Activated naive CD4-positive, alpha-beta T cell treated with anti-CD3 and anti-CD28 coated beads, Interleukin-2, amount 50 U/mL, for 16 hours (primary cell): ENCODE data around the gene PTGDR2.
A peak's percentile ranks its signal among the peaks of the same experiment; 100 is the strongest.
"Not testable (repeated sequence)": the region's sequence is repeated elsewhere in the genome, so short reads cannot be mapped to it uniquely, and the experiment has no call there.

Source experiments
- DNase-seq: peaks from one replicate; pipeline ENCODE4 v3.0.0-alpha.2; 2020

Gene PTGDR2

GRCh38 chr11:60841797-60842667 lies 13.7 kb downstream of the PTGDR2 start, which contains the start of gene CCDC86:
TSS of gene CCDC86 (plus strand) at chr11:60842113. CDS start at chr11:60842125, 12 bp downstream.
- peak; percentile 98 for DNase-seq

GRCh38 chr11:60840470-60841430 lies 15.0 kb downstream of the PTGDR2 start:
- no peak for DNase-seq

- DNase-seq: no peak
These were observed 17.6 kb downstream of the PTGDR2 start for GRCh38 chr11:60838132-60838531.

GRCh38 chr11:60836866-60837515 lies 18.8 kb downstream of the PTGDR2 start:
- no peak for DNase-seq

GRCh38 chr11:60835534-60835846 lies 20.3 kb downstream of the PTGDR2 start:
- no peak for DNase-seq

- DNase-seq: no peak
These were observed 20.8 kb downstream of the PTGDR2 start for GRCh38 chr11:60834742-60835533.

GRCh38 chr11:60831501-60832079 lies 24.2 kb downstream of the PTGDR2 start:
- no peak for DNase-seq

- peak; percentile 81 for DNase-seq
These were observed 24.6 kb downstream of the PTGDR2 start for GRCh38 chr11:60831143-60831500.

- no peak for DNase-seq
These were observed 25.1 kb downstream of the PTGDR2 start for GRCh38 chr11:60830478-60831142.

- DNase-seq: no peak
These were observed 30.0 kb downstream of the PTGDR2 start for GRCh38 chr11:60825790-60826189.

- no peak for DNase-seq
These were observed 30.6 kb downstream of the PTGDR2 start for GRCh38 chr11:60825118-60825517.

GRCh38 chr11:60823745-60824306 lies 31.9 kb downstream of the PTGDR2 start:
- DNase-seq: not testable (repeated sequence)

GRCh38 chr11:60821827-60822599 lies 33.7 kb downstream of the PTGDR2 start:
- DNase-seq: no peak

- no peak for DNase-seq
These were observed 37.7 kb downstream of the PTGDR2 start for GRCh38 chr11:60818057-60818456.

- DNase-seq: no peak
These were observed 39.1 kb downstream of the PTGDR2 start for GRCh38 chr11:60816590-60817157.

GRCh38 chr11:60814112-60814511 lies 41.6 kb downstream of the PTGDR2 start:
- DNase-seq: no peak

GRCh38 chr11:60813324-60813723 lies 42.4 kb downstream of the PTGDR2 start:
- DNase-seq: no peak

- DNase-seq: no peak
These were observed 45.2 kb downstream of the PTGDR2 start for GRCh38 chr11:60810569-60810968.

GRCh38 chr11:60810151-60810550 lies 45.6 kb downstream of the PTGDR2 start:
- DNase-seq: no peak

GRCh38 chr11:60809691-60810090 lies 46.1 kb downstream of the PTGDR2 start:
- DNase-seq: no peak
